Thyroid gland (tissue), 4 donors: ENCODE data around the gene SMURF1.

Experiments
- CTCF ChIP-seq, 6 experiments: fragments of 200-600 bp in 3 of 6; fragments of 450-650 bp in 3 of 6; sonication (generic) in 3 of 6; IDR thresholded peaks; one replicate each; pipeline ENCODE4 v1.5.1; 2016 to 2019; ENCODE audit warnings: antibody characterized with exemption in 6 of 6, mild to moderate bottlenecking in 2 of 6, inconsistent platforms in 1 of 6, moderate library complexity in 1 of 6
- POLR2A ChIP-seq, 2 donors: fragments of 450-650 bp; IDR thresholded peaks; one replicate each; pipeline ENCODE4 v1.6.1; 2017; ENCODE audit warnings: antibody characterized with exemption in 2 of 2, mild to moderate bottlenecking in 2 of 2, moderate library complexity in 1 of 2

- no peak for TF ChIP-seq CTCF (IDR thresholded peaks at IDR 0.05)
- no peak for TF ChIP-seq POLR2A (IDR thresholded peaks at IDR 0.05)
Observed at GRCh38 chr7:99140813-99141212, 3.1 kb downstream of the SMURF1 start.
